SK-N-SH (cell line): Measurements from ENCODE around the gene SHISA3. TPM values are rescaled to one million over a fixed set of nuclear protein-coding genes. Genes with fewer than 3 reads are reported as not detected.

Experiments used
- CTCF ChIA-PET: fragments of 300-600, 350-600 bp; formaldehyde crosslinking; extraction: SDS; loops from one replicate; lab custom pipeline; 2021; lab: Yijun Ruan, JAX
- POLR2A ChIA-PET: fragments of 350-600 bp; sonication (Branson Sonifier 250); formaldehyde crosslinking; extraction: SDS; loops from one replicate; lab custom pipeline; 2020; ENCODE audit warnings: antibody characterized with exemption, inconsistent platforms; lab: Yijun Ruan, JAX
- DNase-seq: peaks from one replicate; pipeline ENCODE4 v3.0.0; 2012
- H2AFZ ChIP-seq: fragments of 200-600 bp; sonication (generic); 2 replicates; pipeline ENCODE4 v1.8.1; 2016; ENCODE audit warnings: antibody characterized with exemption, mild to moderate bottlenecking, low read depth
- H3F3A ChIP-seq: fragments of 200-600 bp; sonication (generic); replicated peaks from 2 replicates; pipeline ENCODE3; 2016; ENCODE audit warnings: antibody characterized with exemption, mild to moderate bottlenecking; ENCODE audit not compliant: insufficient read depth
- H3K27ac ChIP-seq, 2 experiments: fragments of 200-500 bp in 1 of 2; fragments of 200-600 bp in 1 of 2; sonication (Bioruptor generic) in 1 of 2; sonication (generic), shearing (Covaris generic) in 1 of 2; 2 replicates each; pipeline versions ENCODE4 v1.5.1 to v1.6.1; 2014 to 2016; ENCODE audit warnings: low read depth in 2 of 2, inconsistent platforms in 1 of 2, low read length in 1 of 2, mild to moderate bottlenecking in 1 of 2, mixed read lengths in 1 of 2
- H3K27me3 ChIP-seq: fragments of 200-600 bp; sonication (generic), shearing (Covaris generic); 2 replicates; pipeline ENCODE4 v1.6.1; 2016; ENCODE audit warnings: mixed run types; ENCODE audit not compliant: insufficient read depth
- H3K36me3 ChIP-seq, 2 experiments: fragments of 200-500 bp in 1 of 2; fragments of 200-600 bp in 1 of 2; sonication (Bioruptor generic) in 1 of 2; sonication (generic) in 1 of 2; replicated peaks in 1 of 2; 2 replicates each; pipeline versions ENCODE3 to v1.5.1; 2014 to 2016; ENCODE audit warnings: low read length in 1 of 2, mild to moderate bottlenecking in 1 of 2; ENCODE audit not compliant: insufficient read depth in 2 of 2, control insufficient read depth in 1 of 2
- H3K4me1 ChIP-seq, 2 experiments: fragments of 200-500 bp in 1 of 2; fragments of 200-600 bp in 1 of 2; sonication (Bioruptor generic) in 1 of 2; sonication (generic), shearing (Covaris generic) in 1 of 2; 2 replicates each; pipeline versions ENCODE4 v1.5.1 to v1.6.1; 2014 to 2016; ENCODE audit warnings: low read depth in 1 of 2, low read length in 1 of 2, mixed run types in 1 of 2; ENCODE audit not compliant: insufficient read depth in 2 of 2, control insufficient read depth in 1 of 2
- H3K4me2 ChIP-seq: fragments of 200-600 bp; sonication (generic), shearing (Covaris generic); 2 replicates; pipeline ENCODE4 v1.6.1; 2017; ENCODE audit warnings: mixed run types
- H3K4me3 ChIP-seq, 2 experiments: fragments of 200-500 bp in 1 of 2; fragments of 200-600 bp in 1 of 2; sonication (Bioruptor generic) in 1 of 2; sonication (generic), shearing (Covaris generic) in 1 of 2; 2 replicates each; pipeline versions ENCODE4 v1.5.1 to v1.8.1; 2014 to 2016; ENCODE audit warnings: low read depth in 2 of 2, inconsistent platforms in 1 of 2, low read length in 1 of 2, mild to moderate bottlenecking in 1 of 2, mixed read lengths in 1 of 2, moderate library complexity in 1 of 2
- H3K79me2 ChIP-seq: fragments of 200-600 bp; sonication (generic); 2 replicates; pipeline ENCODE4 v1.8.1; 2017; ENCODE audit warnings: mild to moderate bottlenecking; ENCODE audit not compliant: insufficient read depth
- H3K9ac ChIP-seq: fragments of 200-600 bp; sonication (generic); 2 replicates; pipeline ENCODE4 v1.6.1; 2017; ENCODE audit warnings: mixed run types
- H3K9me2 ChIP-seq: fragments of 200-600 bp; sonication (generic); 2 replicates; pipeline ENCODE4 v1.6.1; 2017; ENCODE audit warnings: mixed run types
- H3K9me3 ChIP-seq: fragments of 200-600 bp; sonication (generic); 2 replicates; pipeline ENCODE4 v1.6.1; 2017; ENCODE audit warnings: mixed run types, mild to moderate bottlenecking, moderate library complexity
- H4K20me1 ChIP-seq: fragments of 200-600 bp; sonication (generic); 2 replicates; pipeline ENCODE4 v1.6.1; 2017; ENCODE audit warnings: mild to moderate bottlenecking, mixed run types; ENCODE audit not compliant: insufficient read depth
- ELF1 ChIP-seq: IDR thresholded peaks from 2 replicates; pipeline ENCODE4 v1.4.0; 2012
- EP300 ChIP-seq, 2 experiments: IDR thresholded peaks; 2 replicates each; pipeline versions ENCODE4 v1.4.0 to v1.6.1; 2012; ENCODE audit warnings: borderline replicate concordance in 1 of 2, low read depth in 1 of 2, low read length in 1 of 2
- FOSL2 ChIP-seq: IDR thresholded peaks from 2 replicates; pipeline ENCODE4 v1.4.0; 2012; ENCODE audit warnings: low read depth, mild to moderate bottlenecking, moderate library complexity, borderline replicate concordance
- GABPA ChIP-seq: IDR thresholded peaks from 2 replicates; pipeline ENCODE4 v1.4.0; 2012; ENCODE audit warnings: low read depth, mild to moderate bottlenecking
- GATA2 ChIP-seq: sonication (generic); formaldehyde crosslinking; IDR thresholded peaks from 2 replicates; pipeline ENCODE4 v1.5.0; 2020; ENCODE audit warnings: mild to moderate bottlenecking, missing genetic modification reagents
- MEF2A ChIP-seq: IDR thresholded peaks from 2 replicates; pipeline ENCODE4 v1.4.0; 2012; ENCODE audit warnings: low read depth, borderline replicate concordance
- MXI1 ChIP-seq: IDR thresholded peaks from 2 replicates; pipeline ENCODE4 v1.6.1; 2012; ENCODE audit warnings: mild to moderate bottlenecking, low read depth, low read length, improper control_type of control experiment
- NFIC ChIP-seq: IDR thresholded peaks from 2 replicates; pipeline ENCODE4 v1.4.0; 2012; ENCODE audit warnings: borderline replicate concordance
- NRF1 ChIP-seq: IDR thresholded peaks from 2 replicates; pipeline ENCODE4 v1.6.1; 2012; ENCODE audit warnings: low read depth, mild to moderate bottlenecking, low read length
- PBX3 ChIP-seq: IDR thresholded peaks from 2 replicates; pipeline ENCODE4; 2012
- RCOR1 ChIP-seq: fragments of 150-350 bp; IDR thresholded peaks from 2 replicates; pipeline ENCODE4 v1.6.1; 2017; ENCODE audit warnings: antibody characterized with exemption, low read length
- RFX5 ChIP-seq: IDR thresholded peaks from 2 replicates; pipeline ENCODE4 v1.6.1; 2012; ENCODE audit warnings: mild to moderate bottlenecking, improper control_type of control experiment, low read length
- RXRA ChIP-seq: IDR thresholded peaks from 2 replicates; pipeline ENCODE4 v1.4.0; 2012; ENCODE audit warnings: low read depth, mild to moderate bottlenecking, borderline replicate concordance
- SIN3A ChIP-seq: IDR thresholded peaks from 2 replicates; pipeline ENCODE4 v1.6.1; 2012; ENCODE audit warnings: low read depth, mild to moderate bottlenecking, low read length, moderate library complexity, borderline replicate concordance
- TAF1 ChIP-seq: IDR thresholded peaks from 2 replicates; pipeline ENCODE4 v1.6.1; 2012; ENCODE audit warnings: low read depth, mild to moderate bottlenecking, low read length, moderate library complexity, borderline replicate concordance
- TCF12 ChIP-seq: IDR thresholded peaks from 2 replicates; pipeline ENCODE4 v1.4.0; 2012
- ZBTB33 ChIP-seq: IDR thresholded peaks from 2 replicates; pipeline ENCODE4 v1.4.0; 2012; ENCODE audit warnings: low read depth, borderline replicate concordance
- WGBS: methylation state at CpG from one replicate; pipeline ENCODE4 v1.1.6; 2017; ENCODE audit warnings: low lambda C conversion rate; 5-methylcytosine and 5-hydroxymethylcytosine counted together
- polyA plus RNA-seq, 3 experiments: library from polyadenylated mRNA; depleted of rRNA; stranded (reverse); fragments of >200 nt; gene quantifications; 2 replicates each; pipeline ENCODE4 v1.2.3, GENCODE V29; 2012
- TF ChIP-seq, protein P1 (sequence below): fragments of 150-350 bp; IDR thresholded peaks from 2 replicates; pipeline ENCODE4 v1.6.1; 2016; ENCODE audit warnings: mild to moderate bottlenecking, low read depth, low read length
- TF ChIP-seq, protein P2 (sequence below): IDR thresholded peaks from 2 replicates; pipeline ENCODE4 v1.4.0; 2012; ENCODE audit warnings: low read depth, borderline replicate concordance

Gene SHISA3
- polyA plus RNA-seq, 1 of the 3 experiments (the other 2 are of a cell fraction), result 1.1 TPM

DNA sequence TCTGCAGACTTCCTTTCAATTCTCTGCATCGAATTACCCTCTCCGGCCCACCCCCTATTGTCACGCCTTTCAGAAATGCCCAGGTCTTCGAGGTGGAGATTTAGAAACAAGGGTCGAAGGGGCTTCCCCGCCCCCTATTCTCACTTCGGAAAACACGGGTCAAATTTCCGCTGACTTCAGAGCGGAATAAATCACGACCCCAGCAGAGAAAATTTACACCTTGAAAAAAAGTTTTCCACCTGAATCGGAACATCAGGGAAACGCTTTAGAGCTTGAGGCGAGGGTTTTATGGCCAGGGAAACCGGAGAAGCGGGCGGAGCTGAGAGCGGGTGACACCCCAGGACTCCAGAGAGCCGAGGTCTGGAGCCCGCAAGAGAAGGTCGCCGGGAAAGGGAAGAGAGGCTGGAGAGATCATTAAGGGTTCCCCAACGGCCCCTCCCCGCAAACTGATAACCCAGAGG, 1.6 kb downstream of the SHISA3 start:
- Histone ChIP-seq H4K20me1 (no peaks in the 10 kb centered on the region), H3K79me2 (no peaks in the 10 kb centered on the region), H3F3A (no peaks in the 10 kb centered on the region), H3K27ac (no peak overlapping the region), H3K27me3 (peaks cover 23% of the 10 kb centered on the region), H3K9me3 (no peaks in the 10 kb centered on the region), H3K9me2 (no peaks in the 10 kb centered on the region), H3K9ac (no peak overlapping the region), H3K4me2 (no peak overlapping the region), H3K36me3 (no peaks in the 10 kb centered on the region), H3K4me3 (peak overlapping the region in 1 of 2 experiments; percentile 60; a peak in 2 of 4 replicates), H2AFZ (no peak overlapping the region), H3K4me1 (peaks cover 0 to 19% of the 10 kb centered on the region in 2 experiments; a peak in 2 of 4 replicates)
- POLR2A ChIA-PET, result no interaction called here
- TF ChIP-seq GATA2 (CRISPR knock-in tag) (no peak), MXI1 (no peak), ZBTB33 (no peak), MEF2A (no peak), TCF12 (no peak), NRF1 (no peak), RXRA (no peak), PBX3 (no peak), EP300 (IDR thresholded peaks at IDR 0.05; ENCODE audit: borderline replicate concordance in 1 of 2, low read depth in 1 of 2, low read length in 1 of 2) (no peak), FOSL2 (no peak), SIN3A (no peak), ELF1 (no peak), TAF1 (no peak), RCOR1 (no peak), RFX5 (no peak), NFIC (no peak), GABPA (no peak)
- TF ChIP-seq, protein P1, sequence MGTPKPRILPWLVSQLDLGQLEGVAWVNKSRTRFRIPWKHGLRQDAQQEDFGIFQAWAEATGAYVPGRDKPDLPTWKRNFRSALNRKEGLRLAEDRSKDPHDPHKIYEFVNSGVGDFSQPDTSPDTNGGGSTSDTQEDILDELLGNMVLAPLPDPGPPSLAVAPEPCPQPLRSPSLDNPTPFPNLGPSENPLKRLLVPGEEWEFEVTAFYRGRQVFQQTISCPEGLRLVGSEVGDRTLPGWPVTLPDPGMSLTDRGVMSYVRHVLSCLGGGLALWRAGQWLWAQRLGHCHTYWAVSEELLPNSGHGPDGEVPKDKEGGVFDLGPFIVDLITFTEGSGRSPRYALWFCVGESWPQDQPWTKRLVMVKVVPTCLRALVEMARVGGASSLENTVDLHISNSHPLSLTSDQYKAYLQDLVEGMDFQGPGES, result no peak
- TF ChIP-seq, protein P2, sequence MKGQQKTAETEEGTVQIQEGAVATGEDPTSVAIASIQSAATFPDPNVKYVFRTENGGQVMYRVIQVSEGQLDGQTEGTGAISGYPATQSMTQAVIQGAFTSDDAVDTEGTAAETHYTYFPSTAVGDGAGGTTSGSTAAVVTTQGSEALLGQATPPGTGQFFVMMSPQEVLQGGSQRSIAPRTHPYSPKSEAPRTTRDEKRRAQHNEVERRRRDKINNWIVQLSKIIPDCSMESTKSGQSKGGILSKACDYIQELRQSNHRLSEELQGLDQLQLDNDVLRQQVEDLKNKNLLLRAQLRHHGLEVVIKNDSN, result no peak
- WGBS, result 79% methylated on average over 24 of the region's 24 CpGs
- CTCF ChIA-PET, result interaction anchor here (0.6 to 8.5 kb wide), 8 partner anchors 10 to 129 kb away, joined by 3 to 53 read pairs (median 4); no protein-coding TSS in a partner anchor
- no peak for DNase-seq
